Measurements from ENCODE around the gene HAUS1.

The HAUS1 gene

DNA sequence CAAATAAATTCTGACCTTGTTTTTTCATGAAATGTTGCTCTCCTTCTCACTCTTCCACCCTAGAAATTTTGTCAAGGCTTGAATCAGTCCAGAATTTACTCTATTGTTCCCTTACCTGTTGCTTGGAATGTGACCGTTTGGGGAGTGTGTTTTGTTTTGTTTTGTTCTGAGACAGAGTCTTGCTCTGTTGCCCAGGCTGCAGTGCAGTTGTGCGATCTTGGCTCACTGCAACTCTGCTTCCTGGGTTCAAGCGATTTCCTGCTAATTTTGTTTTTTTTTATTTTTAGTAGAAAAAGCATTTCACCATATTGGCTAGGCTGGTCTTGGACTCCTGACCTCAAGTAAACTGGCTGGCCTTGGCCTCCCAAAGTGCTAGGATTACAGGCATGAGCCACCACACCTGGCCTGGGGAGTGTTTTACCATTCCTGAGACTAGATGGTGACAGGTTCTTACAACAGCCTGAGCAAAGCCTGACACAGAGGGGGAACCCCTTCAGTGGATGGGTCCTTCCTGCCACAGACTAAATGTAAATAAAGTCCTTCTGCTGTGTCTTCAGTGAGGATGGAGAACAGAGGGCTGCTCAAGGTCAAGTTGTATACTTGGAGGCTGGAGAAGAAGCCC lies 52.0 kb downstream of the HAUS1 start:
- in situ Hi-C loops (cut with MboI; ENCODE audit: low sequenced_read_pairs): loop anchor here (25.0 kb wide), 1 partner anchor 331 kb away; no protein-coding TSS in a partner anchor

DNA sequence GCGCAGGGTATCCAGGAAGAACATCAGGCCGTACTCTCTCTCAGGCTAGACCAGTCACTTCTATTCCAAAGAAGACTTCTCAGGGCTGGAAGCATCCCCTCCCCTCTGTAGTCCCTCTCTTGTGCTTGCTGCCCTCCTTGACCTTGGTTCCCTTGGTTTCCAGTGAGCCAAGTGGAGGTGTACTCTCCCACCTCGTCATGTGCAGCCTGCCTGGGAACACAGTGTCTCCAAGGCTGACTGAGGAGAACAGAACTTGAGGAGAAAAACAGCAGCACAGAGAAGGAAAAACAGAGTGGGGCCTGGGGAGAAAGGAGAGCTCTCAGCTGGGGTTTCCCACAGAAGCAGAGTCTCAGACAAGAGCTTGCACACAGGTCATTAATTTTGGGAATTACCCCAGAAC lies 52.7 kb downstream of the HAUS1 start:
- in situ Hi-C loops (cut with MboI; ENCODE audit: low sequenced_read_pairs): loop anchor here (25.0 kb wide), 1 partner anchor 330 kb away; no protein-coding TSS in a partner anchor

DNA sequence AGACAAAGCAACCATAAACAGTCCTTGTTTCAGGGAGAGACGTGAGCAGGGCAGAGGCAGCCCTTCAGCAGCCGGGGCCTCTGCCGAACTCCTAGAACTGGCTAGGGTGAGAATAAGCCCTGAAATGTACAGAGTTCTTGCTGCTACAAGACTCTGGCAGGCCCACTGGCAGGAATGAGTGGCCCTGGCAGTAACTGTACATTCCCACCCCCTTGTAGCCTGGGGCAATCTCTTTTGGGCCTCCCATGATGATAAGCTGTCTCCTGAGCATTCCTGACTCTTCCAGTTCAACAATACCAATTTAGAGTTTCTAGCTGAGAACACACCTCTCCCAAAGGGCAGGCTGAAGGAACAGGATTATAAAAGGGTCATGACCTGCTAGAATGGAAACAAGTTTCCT lies 54.3 kb downstream of the HAUS1 start:
- in situ Hi-C loops (cut with MboI; ENCODE audit: low sequenced_read_pairs): loop anchor here (25.0 kb wide), 1 partner anchor 329 kb away; no protein-coding TSS in a partner anchor

DNA sequence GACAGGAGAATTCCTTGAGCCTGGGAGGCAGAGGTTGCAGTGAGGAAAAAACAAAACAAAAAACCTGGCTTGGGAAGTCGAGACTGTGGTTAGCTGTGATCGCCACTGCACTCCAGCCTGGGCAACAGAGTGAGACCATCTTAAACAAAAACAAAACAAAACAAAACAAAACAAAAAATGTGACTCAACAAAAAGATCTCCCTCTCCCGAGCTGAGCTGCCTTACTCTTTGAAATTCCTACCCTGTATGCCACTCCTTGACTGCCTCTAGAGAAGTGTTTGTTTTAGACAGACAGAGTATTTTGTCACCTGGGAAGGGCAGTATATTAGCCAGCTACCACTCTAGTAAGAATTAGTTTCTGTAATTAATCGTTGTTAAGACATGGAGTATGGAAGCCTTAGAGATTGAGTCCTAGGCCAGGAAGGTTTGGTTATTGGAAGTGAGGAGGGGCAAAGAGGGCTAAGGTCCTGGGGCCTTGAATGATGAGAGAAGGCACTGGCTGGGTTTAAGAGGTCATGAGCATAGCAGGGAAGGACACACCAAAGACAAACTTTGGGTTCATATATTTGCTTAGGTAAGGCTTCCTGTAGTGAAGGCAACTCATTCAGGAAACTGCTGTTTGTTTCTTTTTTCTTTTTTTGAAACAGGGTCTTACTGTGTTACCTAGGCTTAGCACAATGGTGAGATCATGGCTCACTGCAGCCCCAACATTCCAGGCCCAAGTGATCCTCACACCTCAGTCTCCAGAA lies 56.0 kb downstream of the HAUS1 start:
- in situ Hi-C loops (cut with MboI; ENCODE audit: low sequenced_read_pairs): loop anchor here (10.0 to 25.0 kb wide), 2 partner anchors 327 to 505 kb away; no protein-coding TSS in a partner anchor

DNA sequence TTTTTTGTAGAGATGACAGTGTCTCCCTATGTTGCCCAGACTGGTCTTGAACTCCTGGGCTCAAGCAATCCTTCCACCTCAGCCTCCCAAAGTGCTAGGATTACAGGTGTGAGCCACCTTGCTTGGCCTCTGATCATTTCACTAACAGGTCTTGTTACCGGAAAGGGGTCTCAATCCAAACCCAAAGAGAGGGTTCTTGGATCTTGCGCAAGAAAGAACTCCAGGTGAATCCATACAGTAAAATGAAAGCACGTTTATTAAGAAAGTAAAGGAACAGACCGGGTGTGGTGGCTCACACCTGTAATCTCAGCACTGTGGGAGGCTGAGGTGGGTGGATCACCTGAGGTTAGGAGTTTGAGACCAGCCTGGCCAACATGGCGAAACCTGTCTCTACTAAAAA lies 56.7 kb downstream of the HAUS1 start:
- in situ Hi-C loops (cut with MboI; ENCODE audit: low sequenced_read_pairs): loop anchor here (10.0 to 25.0 kb wide), 2 partner anchors 326 to 504 kb away; no protein-coding TSS in a partner anchor

DNA sequence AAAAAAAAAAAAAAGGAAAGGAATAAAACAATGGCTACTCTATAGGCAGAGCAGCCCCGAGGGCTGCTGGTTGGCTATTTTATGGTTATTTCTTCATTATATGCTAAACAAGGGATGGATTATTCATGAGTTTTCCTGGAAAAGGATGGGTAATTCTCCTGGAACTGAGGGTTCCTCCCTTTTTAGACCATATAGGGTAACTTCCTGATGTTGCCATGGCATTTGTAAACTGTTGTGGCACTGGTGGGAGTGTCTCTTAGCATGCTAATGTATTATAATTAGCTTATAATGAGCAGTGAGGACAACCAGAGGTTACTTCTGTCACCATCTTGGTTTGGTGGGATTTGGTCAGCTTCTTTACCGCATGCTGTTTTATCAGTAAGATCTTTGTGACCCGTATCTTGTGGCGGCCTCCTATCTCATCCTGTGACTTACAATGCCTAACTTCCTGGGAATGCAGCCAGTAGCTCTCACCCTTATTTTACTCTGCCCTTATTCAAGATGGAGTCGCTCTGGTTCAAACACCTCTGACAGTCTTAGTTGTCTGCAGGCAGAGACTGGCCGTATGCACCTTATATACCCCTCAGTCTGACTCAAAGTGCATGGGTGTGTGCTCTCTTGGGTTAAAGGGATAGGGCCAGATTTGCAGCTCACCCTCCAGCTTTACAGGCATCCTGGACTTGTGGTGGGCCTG lies 57.7 kb downstream of the HAUS1 start:
- in situ Hi-C loops (cut with MboI; ENCODE audit: low sequenced_read_pairs): loop anchor here (10.0 to 25.0 kb wide), 2 partner anchors 325 to 503 kb away; no protein-coding TSS in a partner anchor

DNA sequence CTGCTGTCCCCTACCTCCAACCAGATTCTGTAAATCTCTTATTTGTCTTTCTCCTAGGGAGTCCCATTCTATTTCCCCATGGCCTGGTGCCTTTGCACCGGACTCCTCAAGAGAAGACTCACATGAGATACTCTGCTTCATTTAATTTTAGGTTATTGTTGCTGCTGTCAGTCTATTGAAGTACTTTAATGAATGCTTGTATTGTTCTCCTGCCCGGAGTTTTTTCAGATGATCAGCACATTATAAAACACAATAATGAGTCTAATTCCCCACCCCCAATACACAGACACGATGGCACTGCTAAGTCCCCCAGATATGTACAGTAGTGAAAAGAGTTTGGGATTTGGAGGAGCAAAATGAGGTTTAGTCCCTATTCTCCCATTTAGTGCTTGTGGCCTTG lies 58.9 kb downstream of the HAUS1 start:
- in situ Hi-C loops (cut with MboI; ENCODE audit: low sequenced_read_pairs): loop anchor here (10.0 to 25.0 kb wide), 2 partner anchors 324 to 502 kb away; no protein-coding TSS in a partner anchor

DNA sequence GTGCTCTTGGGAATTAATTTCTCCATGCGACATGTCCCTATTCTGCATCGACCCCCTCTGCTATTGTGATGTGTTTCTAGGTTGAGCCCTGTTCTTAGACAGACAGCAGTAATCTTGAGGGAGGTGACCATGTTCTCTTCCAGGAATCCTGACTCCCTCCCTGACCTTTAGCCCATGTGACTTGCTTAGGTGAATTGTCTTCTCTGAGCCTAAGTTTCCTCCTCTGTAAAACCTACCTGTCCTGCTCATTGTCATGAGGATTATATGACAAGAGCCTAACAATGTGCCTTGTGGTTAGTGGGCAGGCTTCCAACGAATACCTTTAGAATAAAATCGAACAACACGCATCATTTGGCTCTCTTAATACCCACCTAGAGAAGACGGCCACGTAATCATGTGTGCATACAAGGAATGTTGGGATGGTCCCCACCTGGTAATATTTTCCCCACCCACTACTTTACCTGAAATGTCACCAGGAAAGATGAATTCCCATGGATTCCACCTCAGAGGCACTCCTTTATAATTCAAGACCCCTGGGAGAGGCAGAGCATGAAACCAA lies 59.8 kb downstream of the HAUS1 start:
- in situ Hi-C loops (cut with MboI; ENCODE audit: low sequenced_read_pairs): loop anchor here (10.0 to 25.0 kb wide), 2 partner anchors 323 to 501 kb away; no protein-coding TSS in a partner anchor

DNA sequence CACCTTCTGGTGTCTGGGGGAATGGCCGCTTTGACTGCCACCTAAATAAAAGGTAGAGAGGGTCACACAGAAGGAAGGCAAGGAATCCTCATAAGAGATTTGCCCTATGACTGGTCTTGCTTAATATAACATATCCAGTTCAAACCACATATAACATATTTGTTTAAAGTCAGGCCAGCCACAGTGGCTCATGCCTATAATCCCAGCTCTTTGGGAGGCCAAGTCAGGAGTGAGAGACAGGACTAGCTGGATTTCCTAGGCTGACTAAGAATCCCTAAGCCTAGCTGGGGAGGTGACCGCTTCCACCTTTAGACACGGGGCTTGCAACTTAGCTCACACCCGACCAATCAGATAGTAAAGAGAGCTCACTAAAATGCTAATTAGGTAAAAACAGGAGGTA lies 60.3 kb downstream of the HAUS1 start:
- in situ Hi-C loops (cut with MboI; ENCODE audit: low sequenced_read_pairs): loop anchor here (10.0 to 25.0 kb wide), 2 partner anchors 323 to 500 kb away; no protein-coding TSS in a partner anchor

DNA sequence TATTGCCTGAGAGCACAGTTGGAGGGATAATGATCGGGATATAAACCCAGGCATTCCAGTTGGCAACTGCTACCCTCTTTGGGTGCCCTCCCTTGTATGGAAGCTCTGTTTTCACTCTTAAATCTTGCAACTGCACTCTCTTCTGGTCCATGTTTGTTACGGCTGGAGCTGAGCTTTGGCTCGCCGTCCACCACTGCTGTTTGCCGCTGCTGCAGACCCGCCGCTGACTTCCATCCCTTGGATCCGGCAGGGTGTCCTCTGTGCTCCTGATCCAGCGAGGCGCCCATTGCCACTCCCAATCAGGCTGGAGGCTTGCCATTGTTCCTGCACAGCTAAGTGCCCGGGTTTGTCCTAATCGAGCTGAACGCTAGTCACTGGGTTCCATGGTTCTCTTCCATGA lies 60.7 kb downstream of the HAUS1 start:
- in situ Hi-C loops (cut with MboI; ENCODE audit: low sequenced_read_pairs): loop anchor here (10.0 to 25.0 kb wide), 2 partner anchors 322 to 500 kb away; no protein-coding TSS in a partner anchor

DNA sequence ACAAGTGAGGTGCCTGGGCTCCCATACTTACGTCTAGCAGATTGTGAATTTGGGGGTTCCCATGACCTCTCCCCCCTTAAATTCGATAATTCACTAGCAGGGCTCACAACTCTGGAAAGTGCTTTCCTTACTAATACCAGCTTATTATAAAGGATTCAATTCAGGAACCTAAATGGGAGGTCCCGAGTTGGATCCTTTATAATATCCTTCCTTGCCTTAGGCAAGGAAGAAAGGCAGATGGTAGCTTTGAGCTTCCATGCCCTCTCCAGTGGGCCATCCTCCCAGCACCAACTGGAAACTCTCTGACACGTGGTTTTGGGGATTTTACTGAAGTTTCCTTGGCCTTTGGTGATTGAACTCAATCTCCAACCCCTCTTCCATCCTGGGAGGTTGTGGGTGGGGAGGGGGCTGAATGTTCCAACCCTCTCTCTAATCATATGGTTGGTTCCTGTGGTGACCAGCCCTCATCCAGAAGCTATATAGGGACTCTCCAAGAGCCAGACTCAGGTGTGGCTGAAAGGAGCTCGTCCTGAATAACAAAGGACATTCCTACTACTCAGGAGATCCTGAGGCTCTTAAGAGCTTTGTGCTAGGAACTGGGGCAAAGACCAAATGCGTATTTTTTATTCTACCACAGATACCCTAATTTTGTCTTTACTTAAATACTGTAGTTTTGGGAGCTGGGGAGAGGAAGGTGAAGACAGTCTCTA lies 62.2 kb downstream of the HAUS1 start:
- in situ Hi-C loops (cut with MboI; ENCODE audit: low sequenced_read_pairs): loop anchor here (10.0 to 25.0 kb wide), 2 partner anchors 321 to 498 kb away; no protein-coding TSS in a partner anchor

DNA sequence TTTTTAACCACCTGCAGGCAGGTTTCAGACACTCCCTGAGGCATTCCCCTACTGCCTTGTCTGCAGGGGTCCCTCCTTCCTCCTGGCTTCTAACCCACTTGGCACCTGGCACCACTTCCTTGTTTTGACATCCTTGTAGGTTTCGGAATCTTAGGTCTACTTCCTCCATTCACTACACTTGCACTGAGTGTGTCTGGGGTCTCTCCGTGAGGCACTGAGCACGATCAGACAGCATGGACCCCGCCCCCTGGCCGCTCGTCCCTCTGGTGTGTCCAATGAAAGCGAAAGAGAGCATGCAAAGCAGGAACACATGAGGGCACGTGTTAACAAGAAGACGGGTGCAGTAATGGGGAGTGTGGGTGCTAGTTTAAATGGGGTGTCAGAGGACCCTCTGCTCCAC lies 63.8 kb downstream of the HAUS1 start:
- in situ Hi-C loops (cut with MboI; ENCODE audit: low sequenced_read_pairs): loop anchor here (10.0 to 25.0 kb wide), 2 partner anchors 319 to 497 kb away; no protein-coding TSS in a partner anchor

DNA sequence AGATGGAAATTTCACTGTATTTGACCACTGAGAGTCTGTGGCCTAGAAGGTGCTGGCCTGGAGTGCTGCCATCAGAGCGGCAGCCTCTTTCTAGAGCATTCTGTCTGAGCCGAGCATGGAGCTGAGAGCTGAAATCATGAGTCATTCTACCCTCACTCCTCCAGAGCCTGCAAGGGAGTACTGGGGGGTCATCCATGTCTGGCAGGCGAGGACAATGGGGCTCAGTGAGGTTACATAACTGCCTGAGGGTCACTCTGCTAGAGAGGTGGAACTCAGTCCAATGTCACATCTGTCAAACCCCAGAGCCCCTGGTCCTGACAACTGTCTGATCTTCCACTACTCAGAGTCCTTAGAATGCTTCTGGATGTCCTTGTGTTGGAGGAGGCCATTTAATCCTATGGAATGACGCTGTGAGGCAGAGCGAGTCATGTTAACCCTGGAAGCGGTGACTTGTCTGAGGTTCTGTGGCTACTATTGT lies 65.3 kb downstream of the HAUS1 start:
- in situ Hi-C loops (cut with MboI; ENCODE audit: low sequenced_read_pairs): loop anchor here (10.0 to 25.0 kb wide), 2 partner anchors 318 to 495 kb away; no protein-coding TSS in a partner anchor

DNA sequence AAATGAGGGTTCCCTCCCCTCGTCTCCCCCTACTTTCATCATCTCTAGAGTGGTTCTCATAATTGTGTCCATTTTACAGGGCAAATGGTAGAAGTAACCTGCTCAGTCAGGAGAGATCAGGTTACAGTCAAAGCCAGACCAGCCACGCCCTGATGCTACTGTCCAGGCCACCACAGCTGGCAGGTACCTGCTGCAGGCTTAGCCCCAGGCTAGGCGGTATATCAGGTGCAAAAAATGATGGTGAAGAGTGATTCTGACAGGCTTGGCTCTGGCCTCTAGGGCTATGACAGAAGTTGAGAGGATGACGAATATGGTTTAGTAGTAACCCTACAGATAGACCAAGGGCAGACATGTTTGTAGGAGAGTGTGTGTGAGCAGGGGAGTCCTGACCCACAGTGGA lies 67.1 kb downstream of the HAUS1 start:
- in situ Hi-C loops (cut with MboI; ENCODE audit: low sequenced_read_pairs): loop anchor here (25.0 kb wide), 1 partner anchor 316 kb away; no protein-coding TSS in a partner anchor

DNA sequence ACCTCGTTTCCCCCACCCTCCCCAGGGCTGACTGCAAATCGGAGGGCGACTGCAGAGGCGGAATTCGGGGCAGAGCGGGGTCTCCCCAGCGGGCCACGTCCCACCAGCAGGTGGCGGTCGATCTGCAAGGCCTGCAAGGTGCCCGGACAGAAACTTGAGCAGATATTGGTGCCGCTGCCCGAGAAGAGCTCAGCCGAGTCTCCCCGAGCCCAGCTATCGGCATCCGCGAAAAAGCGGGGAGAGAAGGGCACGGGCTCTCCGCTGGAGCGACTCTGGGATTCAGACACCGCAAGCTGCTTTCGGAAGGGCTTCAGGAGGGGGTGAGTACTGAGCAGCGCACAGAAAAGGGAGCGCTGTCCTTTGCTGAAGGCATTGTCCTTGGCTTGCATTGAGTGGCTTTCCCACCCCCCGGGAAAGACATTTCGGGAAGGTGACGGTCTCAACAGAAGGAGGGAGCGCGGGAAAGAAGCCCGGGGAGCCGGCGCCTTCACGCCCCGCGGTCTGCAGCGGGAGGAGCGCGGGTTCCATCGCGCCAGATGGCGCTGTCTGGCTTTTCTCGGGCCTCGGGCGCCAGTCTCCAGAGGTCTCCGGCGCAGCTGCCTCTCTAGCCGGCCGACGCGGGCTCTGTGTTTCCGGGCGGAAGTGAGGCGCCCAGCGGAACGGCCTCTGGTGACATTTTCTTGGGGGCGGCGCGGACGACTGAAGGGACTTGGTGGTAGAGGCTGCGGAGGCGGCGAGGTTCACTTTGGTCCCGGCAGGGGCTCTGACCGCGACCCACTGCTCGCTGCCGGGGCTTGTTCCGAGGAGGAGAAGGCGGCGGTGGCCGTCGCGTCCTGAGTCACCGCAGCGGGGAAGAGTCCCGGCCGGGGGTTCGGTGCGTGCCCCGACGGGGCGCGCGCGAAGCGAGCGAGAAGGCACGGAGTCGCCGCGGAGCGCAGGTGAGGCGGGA lies 69.5 kb downstream of the HAUS1 start:
- in situ Hi-C loops (cut with MboI; ENCODE audit: low sequenced_read_pairs): loop anchor here (25.0 kb wide), 1 partner anchor 314 kb away; no protein-coding TSS in a partner anchor

DNA sequence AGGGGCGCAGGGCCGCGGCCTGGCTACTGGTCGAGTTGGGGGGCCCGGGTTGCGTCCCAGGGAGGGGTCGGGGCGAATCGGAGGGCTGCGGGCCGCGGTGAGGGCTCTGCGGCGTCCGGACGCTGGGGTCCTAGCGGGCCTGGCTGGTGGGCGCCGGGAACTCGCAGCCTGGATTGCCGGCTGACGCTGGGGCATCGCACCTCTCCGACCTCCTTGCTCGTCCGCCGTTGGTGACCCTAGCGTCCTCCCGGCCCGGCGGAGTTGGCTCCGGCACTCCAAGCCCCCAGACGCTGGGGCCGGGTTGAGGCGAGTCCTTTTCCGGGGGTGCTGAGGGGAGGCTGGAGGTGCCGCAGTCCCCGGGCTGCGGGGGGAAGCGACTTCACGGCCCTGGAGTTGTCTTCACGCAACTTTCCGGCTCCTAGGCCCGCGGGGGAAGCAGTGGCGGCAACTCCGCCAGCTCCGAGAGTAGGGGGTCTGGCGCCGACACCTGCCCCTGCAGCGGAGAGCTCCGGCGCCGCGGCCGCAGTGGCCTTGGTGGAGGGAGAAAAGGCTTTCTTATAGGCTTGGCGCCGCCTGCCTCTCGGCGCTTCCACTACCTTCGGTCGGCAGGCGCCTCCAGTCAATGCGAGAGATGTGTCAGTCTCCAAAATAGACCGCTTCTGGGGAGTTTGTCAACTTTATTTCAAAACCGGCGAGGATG lies 70.3 kb downstream of the HAUS1 start:
- in situ Hi-C loops (cut with MboI; ENCODE audit: low sequenced_read_pairs): loop anchor here (25.0 kb wide), 1 partner anchor 313 kb away; no protein-coding TSS in a partner anchor

DNA sequence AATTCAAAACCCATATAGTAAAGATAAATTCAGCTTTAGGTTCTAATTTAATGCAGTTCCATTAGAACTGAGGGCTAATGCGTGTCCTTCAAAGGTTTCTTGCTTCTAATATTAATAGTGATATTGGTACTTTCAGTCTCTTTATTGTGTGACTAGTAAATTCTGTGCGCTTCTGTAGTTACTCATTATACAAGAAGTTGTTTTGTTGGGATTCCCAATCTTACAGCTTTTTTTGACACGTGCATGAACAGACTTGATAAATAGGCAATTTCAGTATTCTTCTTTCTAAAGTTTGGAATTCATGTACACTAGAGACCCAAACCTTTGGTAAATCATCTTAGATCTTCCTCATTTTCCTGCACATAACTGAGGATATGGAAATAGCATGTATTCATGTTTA lies 71.8 kb downstream of the HAUS1 start:
- in situ Hi-C loops (cut with MboI; ENCODE audit: low sequenced_read_pairs): no loop called here
